ENCODE data around the gene CADM1.

GRCh38 chr11:115153731-115154354 is 350.4 kb downstream of the CADM1 start:
- no peak for TF ChIP-seq CTCF (conservative IDR thresholded peaks at IDR 0.05; ENCODE audit: low read depth, low read length)
- no peak for TF ChIP-seq EZH2 (IDR thresholded peaks at IDR 0.05; ENCODE audit: low read length, unreplicated experiment)
- no peak for TF ChIP-seq EZH2phosphoT487 (IDR thresholded peaks at IDR 0.05; ENCODE audit: borderline replicate concordance, low read length)
